ENCODE results near the gene SCUBE2. TPM values are rescaled to one million over a fixed set of nuclear protein-coding genes. Genes with fewer than 3 reads are reported as not detected.
"Not testable (repeated sequence)": the region's sequence is repeated elsewhere in the genome, so short reads cannot be mapped to it uniquely, and the experiment has no call there.

Gene SCUBE2
- total RNA-seq, 1 donor from 2014 or later = 36.3 TPM

- Histone ChIP-seq H3K9me3 (no peaks in the 10 kb centered on the region), H3K27ac (no peak overlapping the region), H3K4me1 (no peaks in the 10 kb centered on the region), H3K27me3 (no peaks in the 10 kb centered on the region), H3K4me3 (no peak overlapping the region), H3K36me3 (no peaks in the 10 kb centered on the region)
- no peak for TF ChIP-seq CTCF (IDR thresholded peaks at IDR 0.05)
- no peak for TF ChIP-seq POLR2A (IDR thresholded peaks at IDR 0.05)
- DNase-seq (ENCODE audit: extremely low spot score in 2 of 2) = no peak
- intact Hi-C loops (cut with DNase I) = no loop called here
Observed at GRCh38 chr11:8987446-8987845, 104.0 kb downstream of the SCUBE2 start.

- H3K27me3 ChIP-seq; H3K9me3 ChIP-seq; DNase-seq (ENCODE audit: extremely low spot score in 2 of 2); H3K4me3 ChIP-seq; H3K4me1 ChIP-seq; H3K27ac ChIP-seq; H3K36me3 ChIP-seq; intact Hi-C loops (cut with DNase I): not testable (repeated sequence)
Observed at GRCh38 chr11:8986772-8987171, 104.6 kb downstream of the SCUBE2 start.

- no peak overlapping the region for H3K4me3 ChIP-seq
- no peaks in the 10 kb centered on the region for H3K4me1 ChIP-seq
- intact Hi-C loops (cut with DNase I) = no loop called here
- no peaks in the 10 kb centered on the region for H3K9me3 ChIP-seq
- H3K27me3 ChIP-seq = no peaks in the 10 kb centered on the region
- H3K36me3 ChIP-seq = no peaks in the 10 kb centered on the region
- no peak overlapping the region for H3K27ac ChIP-seq
- DNase-seq (ENCODE audit: extremely low spot score in 2 of 2) = no peak
- TF ChIP-seq POLR2A (IDR thresholded peaks at IDR 0.05) (no peak), CTCF (IDR thresholded peaks at IDR 0.05) (no peak), POLR2AphosphoS5 (IDR thresholded peaks at IDR 0.05; ENCODE audit: insufficient read depth in 1 of 2, low read depth in 1 of 2) (no peak)
Observed at GRCh38 chr11:8985462-8985861, 105.9 kb downstream of the SCUBE2 start.

DNA sequence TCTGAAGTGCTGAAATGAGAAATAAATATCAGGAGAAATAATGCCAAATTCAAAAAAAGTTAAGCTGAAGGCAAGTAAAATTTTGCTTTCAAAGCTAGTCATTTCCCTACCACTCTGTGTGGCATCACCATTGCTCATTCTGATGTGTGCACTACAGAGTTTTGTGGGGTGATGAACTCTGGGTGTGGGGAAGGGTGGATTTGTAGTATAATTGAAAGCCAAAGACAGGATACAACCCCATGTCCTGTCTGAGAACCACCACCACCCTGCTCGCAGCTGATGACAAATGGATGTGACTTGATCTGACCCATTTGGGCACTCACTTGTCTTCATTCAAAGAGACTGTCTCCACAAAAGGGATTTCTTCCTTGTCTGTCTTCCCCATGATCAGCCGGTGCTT lies 107.8 kb downstream of the SCUBE2 start:
- TF ChIP-seq POLR2AphosphoS5 (IDR thresholded peaks at IDR 0.05; ENCODE audit: insufficient read depth in 1 of 2, low read depth in 1 of 2) = no peak
- no peak for TF ChIP-seq POLR2A (IDR thresholded peaks at IDR 0.05)
- no peak for TF ChIP-seq CTCF (IDR thresholded peaks at IDR 0.05)

DNA sequence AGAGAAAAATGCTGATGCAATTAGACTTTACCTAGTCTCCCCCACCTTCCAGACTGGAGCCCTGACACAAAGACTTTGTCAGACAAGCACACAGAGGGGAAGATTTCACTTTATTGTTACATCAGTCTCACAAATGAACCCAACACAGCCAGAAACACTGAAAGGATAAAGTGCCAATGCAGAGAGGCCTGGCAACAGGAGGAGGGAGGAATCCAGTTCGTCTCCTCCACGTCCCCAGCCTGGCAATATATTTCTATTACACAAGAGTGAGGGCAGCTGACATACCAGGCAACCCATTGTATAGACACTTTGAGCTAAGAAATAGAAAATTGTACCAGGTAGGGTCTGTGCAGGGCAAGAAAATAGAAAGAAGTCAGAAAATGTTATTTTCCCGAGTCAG lies 110.9 kb downstream of the SCUBE2 start:
- Histone ChIP-seq H3K27ac (no peak overlapping the region), H3K4me1 (no peaks in the 10 kb centered on the region), H3K27me3 (no peaks in the 10 kb centered on the region), H3K4me3 (no peak overlapping the region), H3K36me3 (no peaks in the 10 kb centered on the region), H3K9me3 (no peaks in the 10 kb centered on the region)
- intact Hi-C loops (cut with DNase I) = no loop called here
- TF ChIP-seq POLR2AphosphoS5 (IDR thresholded peaks at IDR 0.05; ENCODE audit: insufficient read depth in 1 of 2, low read depth in 1 of 2) (no peak), POLR2A (IDR thresholded peaks at IDR 0.05) (no peak)
- no peak for DNase-seq (ENCODE audit: extremely low spot score in 2 of 2)

More for the DNA sequence above, 107.8 kb downstream of the SCUBE2 start:
- intact Hi-C loops (cut with DNase I) = no loop called here
- no peaks in the 10 kb centered on the region for H3K36me3 ChIP-seq
- no peaks in the 10 kb centered on the region for H3K4me1 ChIP-seq
- H3K9me3 ChIP-seq = no peaks in the 10 kb centered on the region
- no peaks in the 10 kb centered on the region for H3K27me3 ChIP-seq
- H3K4me3 ChIP-seq = no peak overlapping the region
- no peak for DNase-seq (ENCODE audit: extremely low spot score in 2 of 2)
- no peak overlapping the region for H3K27ac ChIP-seq

GRCh38 chr11:8979365-8979764 lies 112.0 kb downstream of the SCUBE2 start:
- H3K36me3 ChIP-seq; DNase-seq (ENCODE audit: extremely low spot score in 2 of 2); intact Hi-C loops (cut with DNase I); H3K4me1 ChIP-seq; H3K27me3 ChIP-seq; H3K9me3 ChIP-seq; H3K4me3 ChIP-seq; H3K27ac ChIP-seq: not testable (repeated sequence)

- no peaks in the 10 kb centered on the region for H3K36me3 ChIP-seq
Observed at GRCh38 chr11:8973121-8973520, 118.3 kb downstream of the SCUBE2 start.

More at GRCh38 chr11:8973121-8973520, 118.3 kb downstream of the SCUBE2 start:
- no peak for DNase-seq (ENCODE audit: extremely low spot score in 2 of 2)
- Histone ChIP-seq H3K4me1 (no peaks in the 10 kb centered on the region), H3K27me3 (no peaks in the 10 kb centered on the region), H3K4me3 (no peak overlapping the region), H3K27ac (no peak overlapping the region), H3K9me3 (no peaks in the 10 kb centered on the region)
- TF ChIP-seq CTCF (IDR thresholded peaks at IDR 0.05) = no peak
- no peak for TF ChIP-seq POLR2A (IDR thresholded peaks at IDR 0.05)
- TF ChIP-seq POLR2AphosphoS5 (IDR thresholded peaks at IDR 0.05; ENCODE audit: insufficient read depth in 1 of 2, low read depth in 1 of 2) = no peak
- intact Hi-C loops (cut with DNase I) = no loop called here

All from vagina (tissue), 2 donors.